ENCODE data around the gene SLC2A4RG. TPM values are rescaled to one million over a fixed set of nuclear protein-coding genes. Genes with fewer than 3 reads are reported as not detected.
A peak's percentile ranks its signal among the peaks of the same experiment; 100 is the strongest.

Gene SLC2A4RG
- total and polyA plus RNA-seq, 2 of the 13 experiments (the other 11 are each of a cell fraction or from before 2014, with no cell fraction given), result 91.4 to 95.9 TPM

DNA sequence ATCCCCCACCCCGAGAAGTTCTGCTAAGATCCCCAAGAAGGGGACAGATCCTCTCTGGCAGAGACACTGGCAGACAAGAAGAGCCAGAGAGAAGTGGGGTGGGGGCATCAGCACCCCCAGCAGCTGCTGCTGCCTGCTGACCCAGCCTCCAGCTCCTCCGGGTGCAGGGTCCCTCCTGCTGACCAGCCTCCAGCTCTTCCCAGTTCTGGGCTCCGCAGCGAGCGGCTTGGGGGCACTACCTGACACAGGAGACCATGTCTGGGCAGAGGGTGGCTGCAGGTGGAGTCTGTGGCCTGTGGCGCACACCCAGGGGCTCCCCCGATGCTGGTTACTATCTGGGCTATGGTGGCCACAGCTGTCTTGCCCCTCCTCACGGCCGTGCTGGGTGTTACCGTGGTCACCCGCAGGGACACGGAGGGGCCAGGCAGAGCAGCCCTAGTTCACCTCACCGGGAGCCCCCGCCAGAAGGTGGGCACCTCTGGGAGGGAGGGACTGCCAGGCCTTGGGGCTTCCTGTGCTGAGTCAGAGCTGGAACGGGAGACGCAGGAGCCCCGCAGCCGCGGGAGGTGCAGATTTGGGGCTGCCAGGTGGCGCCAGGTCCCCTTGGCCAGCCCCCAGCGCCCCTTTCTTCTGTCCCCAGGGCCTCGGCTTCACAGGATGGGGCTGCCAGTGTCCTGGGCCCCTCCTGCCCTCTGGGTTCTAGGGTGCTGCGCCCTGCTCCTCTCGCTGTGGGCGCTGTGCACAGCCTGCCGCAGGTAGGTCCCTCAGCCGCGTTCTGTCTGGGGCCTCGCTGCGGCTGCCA, 2.5 kb upstream of the SLC2A4RG start (continued):
- TF ChIP-seq, protein P1, sequence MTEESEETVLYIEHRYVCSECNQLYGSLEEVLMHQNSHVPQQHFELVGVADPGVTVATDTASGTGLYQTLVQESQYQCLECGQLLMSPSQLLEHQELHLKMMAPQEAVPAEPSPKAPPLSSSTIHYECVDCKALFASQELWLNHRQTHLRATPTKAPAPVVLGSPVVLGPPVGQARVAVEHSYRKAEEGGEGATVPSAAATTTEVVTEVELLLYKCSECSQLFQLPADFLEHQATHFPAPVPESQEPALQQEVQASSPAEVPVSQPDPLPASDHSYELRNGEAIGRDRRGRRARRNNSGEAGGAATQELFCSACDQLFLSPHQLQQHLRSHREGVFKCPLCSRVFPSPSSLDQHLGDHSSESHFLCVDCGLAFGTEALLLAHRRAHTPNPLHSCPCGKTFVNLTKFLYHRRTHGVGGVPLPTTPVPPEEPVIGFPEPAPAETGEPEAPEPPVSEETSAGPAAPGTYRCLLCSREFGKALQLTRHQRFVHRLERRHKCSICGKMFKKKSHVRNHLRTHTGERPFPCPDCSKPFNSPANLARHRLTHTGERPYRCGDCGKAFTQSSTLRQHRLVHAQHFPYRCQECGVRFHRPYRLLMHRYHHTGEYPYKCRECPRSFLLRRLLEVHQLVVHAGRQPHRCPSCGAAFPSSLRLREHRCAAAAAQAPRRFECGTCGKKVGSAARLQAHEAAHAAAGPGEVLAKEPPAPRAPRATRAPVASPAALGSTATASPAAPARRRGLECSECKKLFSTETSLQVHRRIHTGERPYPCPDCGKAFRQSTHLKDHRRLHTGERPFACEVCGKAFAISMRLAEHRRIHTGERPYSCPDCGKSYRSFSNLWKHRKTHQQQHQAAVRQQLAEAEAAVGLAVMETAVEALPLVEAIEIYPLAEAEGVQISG (CRISPR knock-in tag; IDR thresholded peaks at IDR 0.05), result no peak
- TF ChIP-seq, protein P2, sequence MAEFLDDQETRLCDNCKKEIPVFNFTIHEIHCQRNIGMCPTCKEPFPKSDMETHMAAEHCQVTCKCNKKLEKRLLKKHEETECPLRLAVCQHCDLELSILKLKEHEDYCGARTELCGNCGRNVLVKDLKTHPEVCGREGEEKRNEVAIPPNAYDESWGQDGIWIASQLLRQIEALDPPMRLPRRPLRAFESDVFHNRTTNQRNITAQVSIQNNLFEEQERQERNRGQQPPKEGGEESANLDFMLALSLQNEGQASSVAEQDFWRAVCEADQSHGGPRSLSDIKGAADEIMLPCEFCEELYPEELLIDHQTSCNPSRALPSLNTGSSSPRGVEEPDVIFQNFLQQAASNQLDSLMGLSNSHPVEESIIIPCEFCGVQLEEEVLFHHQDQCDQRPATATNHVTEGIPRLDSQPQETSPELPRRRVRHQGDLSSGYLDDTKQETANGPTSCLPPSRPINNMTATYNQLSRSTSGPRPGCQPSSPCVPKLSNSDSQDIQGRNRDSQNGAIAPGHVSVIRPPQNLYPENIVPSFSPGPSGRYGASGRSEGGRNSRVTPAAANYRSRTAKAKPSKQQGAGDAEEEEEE (CRISPR knock-in tag; IDR thresholded peaks at IDR 0.05; ENCODE audit: borderline replicate concordance), result no peak; the same call in none of the 2 replicates
- TF ChIP-seq THAP11 (CRISPR knock-in tag; IDR thresholded peaks at IDR 0.05) (no peak), ZNF24 (IDR thresholded peaks at IDR 0.05) (no peak), KAT8 (CRISPR knock-in tag; IDR thresholded peaks at IDR 0.05) (no peak; the same call in 1 of the 2 replicates), FOSL2 (CRISPR knock-in tag; IDR thresholded peaks at IDR 0.05) (peak; percentile 40; the same call in 1 of the 2 replicates)
- TF ChIP-seq, protein P3, sequence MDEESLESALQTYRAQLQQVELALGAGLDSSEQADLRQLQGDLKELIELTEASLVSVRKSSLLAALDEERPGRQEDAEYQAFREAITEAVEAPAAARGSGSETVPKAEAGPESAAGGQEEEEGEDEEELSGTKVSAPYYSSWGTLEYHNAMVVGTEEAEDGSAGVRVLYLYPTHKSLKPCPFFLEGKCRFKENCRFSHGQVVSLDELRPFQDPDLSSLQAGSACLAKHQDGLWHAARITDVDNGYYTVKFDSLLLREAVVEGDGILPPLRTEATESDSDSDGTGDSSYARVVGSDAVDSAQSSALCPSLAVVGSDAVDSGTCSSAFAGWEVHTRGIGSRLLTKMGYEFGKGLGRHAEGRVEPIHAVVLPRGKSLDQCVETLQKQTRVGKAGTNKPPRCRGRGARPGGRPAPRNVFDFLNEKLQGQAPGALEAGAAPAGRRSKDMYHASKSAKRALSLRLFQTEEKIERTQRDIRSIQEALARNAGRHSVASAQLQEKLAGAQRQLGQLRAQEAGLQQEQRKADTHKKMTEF (CRISPR knock-in tag; IDR thresholded peaks at IDR 0.05), result peak; percentile 66

All from HepG2 (cell line).